Gastrocnemius medialis (tissue), 4 donors: Measurements from ENCODE around the gene PGM2.

ENCODE experiments used
- POLR2A ChIP-seq, 2 donors: fragments of 450-650 bp; IDR thresholded peaks; one replicate each; pipeline ENCODE4 v1.6.1; 2017; ENCODE audit warnings: antibody characterized with exemption in 2 of 2, mild to moderate bottlenecking in 2 of 2, moderate library complexity in 2 of 2
- TF ChIP-seq, protein P1 (sequence below), 5 experiments: fragments of 450-650 bp in 3 of 5; fragments of 200-600 bp in 2 of 5; sonication (generic) in 2 of 5; IDR thresholded peaks in 4 of 5; conservative IDR thresholded peaks in 1 of 5; 1 replicate in 4 of 5; 2 replicates in 1 of 5; pipeline ENCODE4 v1.5.1; 2016 to 2019; ENCODE audit warnings: antibody characterized with exemption in 5 of 5, mild to moderate bottlenecking in 3 of 5, moderate library complexity in 3 of 5

DNA sequence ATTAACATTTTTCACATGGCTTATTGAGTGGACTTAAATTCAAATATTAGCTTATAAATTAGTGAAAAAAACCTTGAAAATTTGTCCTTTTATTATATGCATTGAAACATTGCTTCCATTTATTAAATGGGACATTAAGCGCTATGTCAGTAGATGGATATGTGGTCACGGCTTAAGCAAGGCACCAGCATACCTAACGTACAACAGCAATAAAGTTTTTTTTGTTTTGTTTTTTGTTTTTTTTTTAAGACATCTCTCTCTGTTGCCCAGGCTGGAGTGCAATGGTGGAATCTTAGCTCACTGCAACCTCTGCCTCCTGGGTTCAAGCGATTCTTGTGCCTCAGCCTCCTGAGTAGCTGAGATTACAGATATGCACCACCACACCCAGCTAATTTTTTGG is 31.6 kb downstream of the PGM2 start:
- TF ChIP-seq, protein P1, sequence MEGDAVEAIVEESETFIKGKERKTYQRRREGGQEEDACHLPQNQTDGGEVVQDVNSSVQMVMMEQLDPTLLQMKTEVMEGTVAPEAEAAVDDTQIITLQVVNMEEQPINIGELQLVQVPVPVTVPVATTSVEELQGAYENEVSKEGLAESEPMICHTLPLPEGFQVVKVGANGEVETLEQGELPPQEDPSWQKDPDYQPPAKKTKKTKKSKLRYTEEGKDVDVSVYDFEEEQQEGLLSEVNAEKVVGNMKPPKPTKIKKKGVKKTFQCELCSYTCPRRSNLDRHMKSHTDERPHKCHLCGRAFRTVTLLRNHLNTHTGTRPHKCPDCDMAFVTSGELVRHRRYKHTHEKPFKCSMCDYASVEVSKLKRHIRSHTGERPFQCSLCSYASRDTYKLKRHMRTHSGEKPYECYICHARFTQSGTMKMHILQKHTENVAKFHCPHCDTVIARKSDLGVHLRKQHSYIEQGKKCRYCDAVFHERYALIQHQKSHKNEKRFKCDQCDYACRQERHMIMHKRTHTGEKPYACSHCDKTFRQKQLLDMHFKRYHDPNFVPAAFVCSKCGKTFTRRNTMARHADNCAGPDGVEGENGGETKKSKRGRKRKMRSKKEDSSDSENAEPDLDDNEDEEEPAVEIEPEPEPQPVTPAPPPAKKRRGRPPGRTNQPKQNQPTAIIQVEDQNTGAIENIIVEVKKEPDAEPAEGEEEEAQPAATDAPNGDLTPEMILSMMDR (IDR thresholded peaks at IDR 0.05 in 4 of 5, conservative IDR thresholded peaks at IDR 0.05 in 1 of 5) = no peak
- TF ChIP-seq POLR2A (IDR thresholded peaks at IDR 0.05) = no peak
